Ovary (tissue), 9 donors: ENCODE data around the gene GTSF1L. TPM values are rescaled to one million over a fixed set of nuclear protein-coding genes. Genes with fewer than 3 reads are reported as not detected.

ENCODE experiments used
- DNase-seq, 5 donors: peaks; one replicate each; pipeline ENCODE4 v3.0.0-alpha.2; 2019 to 2020
- H3K27ac ChIP-seq, 2 donors: fragments of 200-600 bp; one replicate each; pipeline versions ENCODE4 v1.5.1 to v1.8.0; 2019 to 2022
- H3K27me3 ChIP-seq: fragments of 200-600 bp; one replicate; pipeline ENCODE4 v1.8.0; 2022
- H3K36me3 ChIP-seq: fragments of 200-600 bp; sonication (generic); one replicate; pipeline ENCODE4 v1.5.1; 2019
- H3K4me1 ChIP-seq: one replicate; pipeline ENCODE4 v1.8.1; 2013; ENCODE audit warnings: mild to moderate bottlenecking, moderate library complexity; ENCODE audit not compliant: insufficient read depth
- H3K4me3 ChIP-seq: fragments of 200-600 bp; sonication (generic); one replicate; pipeline ENCODE4 v1.5.1; 2017
- H3K9me3 ChIP-seq, 2 donors: fragments of 200-600 bp in 1 of 2; sonication (generic) in 1 of 2; one replicate each; pipeline versions ENCODE4 v1.5.1 to v1.8.1; 2013 to 2019; ENCODE audit warnings: mild to moderate bottlenecking in 1 of 2, moderate library complexity in 1 of 2
- CTCF ChIP-seq, 3 donors: fragments of 450-650 bp in 2 of 3; fragments of 200-600 bp in 1 of 3; IDR thresholded peaks; one replicate each; pipeline versions ENCODE4 v1.5.1 to v1.8.0; 2016 to 2022; ENCODE audit warnings: antibody characterized with exemption in 3 of 3, mild to moderate bottlenecking in 1 of 3
- EP300 ChIP-seq: sonication (generic); formaldehyde crosslinking; IDR thresholded peaks from one replicate; pipeline ENCODE4 v1.6.1; 2017; ENCODE audit warnings: antibody characterized with exemption
- POLR2A ChIP-seq: fragments of 450-650 bp; IDR thresholded peaks from one replicate; pipeline ENCODE4 v1.6.1; 2017; ENCODE audit warnings: antibody characterized with exemption, mild to moderate bottlenecking, moderate library complexity
- WGBS, 3 donors: extraction: QIAGEN DNeasy Blood & Tissue Kit in 1 of 3; methylation state at CpG; one replicate each; pipeline versions ENCODE4 v1.1.5 to v1.1.7; 2013 to 2017; 5-methylcytosine and 5-hydroxymethylcytosine counted together
- intact Hi-C, 4 donors: fragments of 100-400 bp; cut with DNase I; formaldehyde crosslinking; loops; one replicate each; pipeline versions ENCODE4 v1.11.0 to v1.15.1; 2022 to 2023
- polyA plus RNA-seq, 2 donors: library from polyadenylated mRNA; stranded (reverse); fragments of 200-250 nt in 1 of 2; fragments of 350-450 nt in 1 of 2; fragmentation: Illumina TruSeq in 1 of 2; extraction: RNeasy Lipid Tissue Mini Kit (QIAGEN cat#74804) in 1 of 2; gene quantifications; one replicate each; pipeline ENCODE4 v1.2.3, GENCODE V29; 2013 to 2014
- total RNA-seq, 7 donors: library from RNA; depleted of rRNA in 2 of 7; stranded (reverse); fragments of >200 nt in 2 of 7; fragmentation: NEBNext Ultra II Directional in 3 of 7; extraction: Animal tissue kit (Norgen Biotek cat#: 25700) in 3 of 7; gene quantifications; one replicate each; pipeline versions ENCODE4 v1.1.0 to v1.2.4, GENCODE V29; 2016 to 2023
- donor health status: DM: no; HTN: no; CAD: no; lungs with moderate emphysema.
- donor health status: DM: no; HTN: no; CAD: no.
- donor health status: Bipolar disorder and iron deficiency.
- donor health status: DM: yes; HTN: yes; CAD: no.
- donor health status: DM: no; HTN: no; CAD: no.
- donor health status: DM: yes; HTN: yes; CAD: no.

The GTSF1L gene
- total and polyA plus RNA-seq, 9 donors: not detected

- Histone ChIP-seq H3K4me1 (no peaks in the 10 kb centered on the region), H3K27me3 (no peaks in the 10 kb centered on the region), H3K36me3 (no peaks in the 10 kb centered on the region), H3K27ac (no peak overlapping the region), H3K4me3 (no peak overlapping the region), H3K9me3 (no peaks in the 10 kb centered on the region)
- DNase-seq: no peak
- intact Hi-C loops: no loop called here
- 19 to 41% (median 32%) methylated on average over 2 of the region's 2 CpGs for WGBS, 3 donors
- TF ChIP-seq EP300 (no peak), CTCF (IDR thresholded peaks at IDR 0.05) (no peak), POLR2A (no peak)
Observed at GRCh38 chr20:43736588-43737158, 9.9 kb upstream of the GTSF1L start.

GRCh38 chr20:43731927-43732326 lies 5.1 kb upstream of the GTSF1L start:
- Histone ChIP-seq H3K36me3 (no peaks in the 10 kb centered on the region), H3K4me1 (no peaks in the 10 kb centered on the region), H3K4me3 (no peak overlapping the region), H3K9me3 (peaks cover 0 to 4% of the 10 kb centered on the region in 2 donors), H3K27ac (no peak overlapping the region), H3K27me3 (no peaks in the 10 kb centered on the region)
- intact Hi-C loops: no loop called here
- WGBS, 3 donors: 79 to 92% (median 81%) methylated on average over 5 of the region's 5 CpGs
- TF ChIP-seq POLR2A: no peak
- TF ChIP-seq CTCF (IDR thresholded peaks at IDR 0.05): no peak
- TF ChIP-seq EP300: no peak
- DNase-seq: no peak

- no peak for DNase-seq
- Histone ChIP-seq H3K9me3 (peaks cover 0 to 4% of the 10 kb centered on the region in 2 donors), H3K4me1 (no peaks in the 10 kb centered on the region), H3K36me3 (no peaks in the 10 kb centered on the region), H3K27ac (no peak overlapping the region), H3K4me3 (no peak overlapping the region), H3K27me3 (no peaks in the 10 kb centered on the region)
- TF ChIP-seq POLR2A (no peak), CTCF (IDR thresholded peaks at IDR 0.05) (no peak), EP300 (no peak)
- 60 to 65% (median 63%) methylated on average over 7 of the region's 7 CpGs for WGBS, 3 donors
- intact Hi-C loops: no loop called here
Observed at GRCh38 chr20:43731469-43731868, 4.7 kb upstream of the GTSF1L start.

- Histone ChIP-seq H3K27ac (no peak overlapping the region), H3K4me1 (no peaks in the 10 kb centered on the region), H3K9me3 (peaks cover 0 to 4% of the 10 kb centered on the region in 2 donors), H3K27me3 (no peaks in the 10 kb centered on the region), H3K4me3 (no peak overlapping the region), H3K36me3 (no peaks in the 10 kb centered on the region)
- WGBS, 3 donors: 83 to 88% (median 86%) methylated on average over 7 of the region's 7 CpGs
- intact Hi-C loops: no loop called here
- no peak for DNase-seq
- no peak for TF ChIP-seq EP300
- TF ChIP-seq CTCF (IDR thresholded peaks at IDR 0.05): no peak
- no peak for TF ChIP-seq POLR2A
Observed at GRCh38 chr20:43728686-43729255, 2.0 kb upstream of the GTSF1L start.
